Epithelial cell of prostate (primary cell): ENCODE results near the gene GRAMD4.
"Not testable (repeated sequence)": the region's sequence is repeated elsewhere in the genome, so short reads cannot be mapped to it uniquely, and the experiment has no call there.

ENCODE experiments used
- DNase-seq: peaks from one replicate; pipeline ENCODE4 v3.0.0-alpha.2; 2011; ENCODE audit warnings: low read depth, low spot score
- H3K27ac ChIP-seq: fragments of 450-650 bp; 2 replicates; pipeline ENCODE4 v1.5.1; 2017; ENCODE audit warnings: mild to moderate bottlenecking

The GRAMD4 gene

DNA sequence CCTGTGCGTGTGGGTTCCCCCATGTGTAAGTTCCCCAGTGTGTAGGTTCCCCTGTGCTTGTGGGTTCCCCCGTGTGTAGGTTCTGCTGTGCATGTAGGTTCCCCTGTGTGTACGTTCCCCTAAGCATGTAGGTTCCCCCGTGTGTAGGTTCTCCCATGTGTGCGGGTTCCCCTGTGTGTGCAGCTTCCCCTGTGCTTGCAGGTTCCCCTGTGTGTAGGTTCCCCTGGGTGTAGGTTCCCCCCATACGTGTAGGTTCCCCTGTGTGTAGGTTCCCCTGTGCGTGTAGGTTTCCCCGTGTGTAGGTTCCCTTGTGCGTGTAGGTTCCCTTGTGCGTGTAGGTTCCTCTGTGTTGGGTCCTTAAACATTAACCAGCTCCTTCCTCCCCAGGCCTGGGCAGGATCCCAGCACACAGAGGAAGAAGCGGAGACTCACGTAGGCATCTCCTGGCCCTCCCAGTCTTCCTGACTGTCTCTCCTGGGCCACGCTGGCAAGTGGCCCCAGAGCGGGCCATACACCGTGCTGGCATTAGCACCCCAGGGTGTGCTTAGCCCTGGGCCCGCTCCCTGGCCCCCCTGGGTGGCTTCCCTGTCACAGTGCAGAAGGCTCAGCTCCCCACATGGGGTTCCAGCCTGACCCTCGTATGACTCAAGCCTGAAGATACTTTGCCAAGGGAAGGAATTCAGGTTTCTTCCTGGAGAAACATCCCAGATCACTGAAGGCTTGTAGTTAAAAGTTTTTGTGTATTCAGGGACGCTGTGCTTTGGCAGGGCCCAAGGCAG, 2.8 kb upstream of the GRAMD4 start:
- no peak overlapping the region for H3K27ac ChIP-seq

GRCh38 chr22:46617986-46618647, 2.1 kb upstream of the GRAMD4 start:
- H3K27ac ChIP-seq, result no peak overlapping the region

More for the DNA sequence above, 2.8 kb upstream of the GRAMD4 start:
- no peak for DNase-seq

DNA sequence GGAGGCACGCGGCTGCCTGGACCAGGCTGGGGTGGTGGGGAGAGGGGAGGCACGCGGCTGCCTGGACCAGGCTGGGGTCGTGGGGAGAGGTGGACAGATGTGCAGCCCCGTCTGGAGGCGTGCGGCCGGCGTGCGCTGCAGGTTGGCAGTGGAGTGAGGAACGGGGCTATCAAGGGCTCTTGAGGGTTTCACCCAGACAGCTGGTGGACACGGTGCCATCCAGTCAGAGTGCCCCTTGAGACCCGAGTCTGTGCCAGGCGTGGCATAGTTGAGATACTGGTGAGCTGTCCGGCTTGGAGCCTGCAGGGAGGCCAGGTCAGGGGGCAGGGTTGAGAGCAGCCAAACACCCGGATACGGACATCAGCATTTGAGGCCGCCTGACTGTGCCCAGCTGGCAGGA, 1.5 kb upstream of the GRAMD4 start:
- no peak for DNase-seq
- no peak overlapping the region for H3K27ac ChIP-seq

More at GRCh38 chr22:46617986-46618647, 2.1 kb upstream of the GRAMD4 start:
- DNase-seq, result no peak

DNA sequence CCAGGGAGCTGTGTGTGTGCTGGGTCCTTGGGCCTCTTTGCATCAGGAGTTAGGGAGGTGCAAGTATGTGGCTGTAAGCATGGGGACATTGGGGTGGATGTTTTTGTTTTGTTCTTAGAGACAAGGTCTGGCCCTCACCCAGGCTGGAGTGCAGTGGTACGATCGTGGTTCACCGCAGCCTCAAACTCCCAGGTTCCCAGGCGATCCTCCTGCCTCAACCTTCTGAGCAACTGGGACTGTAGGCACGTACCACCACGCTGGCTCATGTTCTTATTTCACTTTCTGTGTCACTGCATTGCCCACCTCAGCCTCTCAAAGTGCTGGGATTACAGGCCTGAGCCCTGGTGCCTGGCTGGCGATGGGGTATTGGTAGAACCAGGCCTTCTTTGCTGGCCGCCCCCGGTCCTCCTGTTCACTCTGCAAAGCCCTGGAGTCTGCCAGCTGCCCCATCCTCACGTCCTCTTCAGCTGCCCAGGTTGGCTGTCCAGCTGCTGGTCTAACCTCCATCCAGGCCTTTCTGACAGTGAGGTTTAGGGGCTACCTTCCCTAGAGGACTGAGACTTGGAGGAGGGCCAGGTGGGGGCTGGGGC, 851 bp upstream of the GRAMD4 start:
- no peak for DNase-seq
- no peak overlapping the region for H3K27ac ChIP-seq

- DNase-seq, result no peak
- no peak overlapping the region for H3K27ac ChIP-seq
These were observed 529 bp downstream of the GRAMD4 start for GRCh38 chr22:46620588-46621242.

DNA sequence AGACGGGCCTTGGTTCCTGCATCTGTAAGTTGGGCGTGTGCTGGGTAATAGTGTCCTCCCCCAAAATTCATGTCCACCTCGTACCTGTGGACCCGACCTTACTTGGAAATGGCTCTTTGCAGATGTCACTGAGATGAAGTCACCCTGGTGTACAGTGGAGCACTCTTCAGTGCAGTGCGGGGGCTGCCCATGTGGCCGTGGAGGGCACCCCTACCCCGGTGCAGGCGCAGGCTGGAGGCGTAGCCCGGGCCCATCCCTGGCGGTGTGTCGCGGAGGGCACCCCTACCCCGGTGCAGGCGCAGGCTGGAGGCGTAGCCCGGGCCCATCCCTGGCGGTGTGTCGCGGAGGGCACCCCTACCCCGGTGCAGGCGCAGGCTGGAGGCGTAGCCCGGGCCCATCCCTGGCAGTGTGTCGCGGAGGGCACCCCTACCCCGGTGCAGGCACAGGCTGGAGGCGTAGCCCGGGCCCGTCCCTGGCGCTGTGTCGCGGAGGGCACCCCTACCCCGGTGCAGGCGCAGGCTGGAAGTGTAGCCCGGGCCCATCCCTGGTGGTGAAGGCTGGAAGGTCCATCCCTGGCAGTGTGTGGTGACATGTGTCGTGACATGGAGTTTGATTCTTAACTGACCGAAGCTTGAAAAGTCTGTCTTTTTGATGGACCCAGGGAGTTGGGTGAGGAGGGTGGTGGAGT, 1.2 kb downstream of the GRAMD4 start:
- not testable (repeated sequence) for H3K27ac ChIP-seq, DNase-seq

DNA sequence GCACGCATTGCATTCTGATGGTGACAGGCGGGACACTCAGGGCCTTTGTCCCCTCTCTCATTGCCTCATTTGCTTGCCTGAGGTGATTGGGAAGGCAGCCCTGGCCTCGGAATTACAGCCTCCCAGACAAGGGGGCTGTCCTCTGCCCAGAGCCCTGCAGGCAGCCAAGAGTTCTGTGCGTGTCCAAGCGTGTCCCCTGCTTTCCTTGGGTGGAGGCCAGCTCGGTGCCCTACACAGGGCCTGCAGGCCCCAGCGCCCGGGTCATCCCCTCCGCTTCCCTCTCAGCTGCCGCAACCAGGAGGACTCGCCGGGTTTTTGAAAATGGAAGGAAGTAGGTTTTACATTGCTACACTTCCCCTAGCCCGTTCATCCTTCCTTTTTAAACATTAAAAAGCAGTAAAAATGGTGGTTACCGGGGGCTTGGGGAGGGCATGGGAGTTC, 1.9 kb downstream of the GRAMD4 start:
- DNase-seq, result peak; percentile 26
- H3K27ac ChIP-seq, result no peak overlapping the region

DNA sequence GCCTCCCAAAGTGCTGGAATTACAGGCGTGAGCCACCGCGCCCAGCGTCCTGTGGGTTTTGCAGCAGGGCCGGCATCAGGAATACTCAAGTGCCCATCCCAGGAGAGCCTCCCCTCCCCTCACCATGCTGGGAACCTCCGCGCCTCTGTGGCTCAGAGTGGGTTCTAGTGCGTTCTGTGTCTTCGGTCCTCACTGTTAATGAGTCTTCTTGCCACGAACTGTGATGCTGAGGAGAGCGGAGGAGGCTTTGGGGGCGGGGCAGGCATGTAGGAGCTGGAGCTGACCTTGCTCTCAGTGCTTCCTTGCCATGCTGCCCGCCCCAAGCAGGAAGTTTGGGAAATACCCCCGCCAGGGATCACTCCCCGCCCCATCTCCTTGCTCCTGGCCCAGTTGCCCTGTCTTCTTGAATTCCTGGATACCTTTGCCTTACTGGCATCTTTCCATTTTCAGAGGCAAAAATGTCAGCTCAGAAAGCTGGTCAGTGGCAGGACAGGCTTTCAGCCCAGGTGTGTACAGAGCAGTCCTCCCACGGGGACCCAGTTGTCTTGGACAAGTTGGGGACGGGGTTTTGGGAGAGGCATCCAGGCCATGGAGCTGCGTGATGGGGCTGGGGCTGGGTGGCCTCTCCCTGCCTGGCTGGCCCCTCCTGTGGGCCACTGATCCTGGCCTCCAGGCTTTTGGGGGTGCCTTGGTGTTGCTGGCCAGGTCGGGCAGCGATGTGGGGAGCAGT, 5.1 kb downstream of the GRAMD4 start:
- no peak overlapping the region for H3K27ac ChIP-seq
- no peak for DNase-seq

GRCh38 chr22:46625843-46626349, 5.7 kb downstream of the GRAMD4 start:
- no peak for DNase-seq
- no peak overlapping the region for H3K27ac ChIP-seq

- DNase-seq, result no peak
- H3K27ac ChIP-seq, result no peak overlapping the region
These were observed 6.2 kb downstream of the GRAMD4 start for GRCh38 chr22:46626356-46626755.

- H3K27ac ChIP-seq, result peak overlapping the region; percentile 54
These were observed 7.0 kb downstream of the GRAMD4 start for GRCh38 chr22:46626911-46627805.

GRCh38 chr22:46627806-46628482, 7.8 kb downstream of the GRAMD4 start:
- DNase-seq, result no peak
- H3K27ac ChIP-seq, result peak overlapping the region; percentile 54

More at GRCh38 chr22:46626911-46627805, 7.0 kb downstream of the GRAMD4 start:
- peak; percentile 63 for DNase-seq

DNA sequence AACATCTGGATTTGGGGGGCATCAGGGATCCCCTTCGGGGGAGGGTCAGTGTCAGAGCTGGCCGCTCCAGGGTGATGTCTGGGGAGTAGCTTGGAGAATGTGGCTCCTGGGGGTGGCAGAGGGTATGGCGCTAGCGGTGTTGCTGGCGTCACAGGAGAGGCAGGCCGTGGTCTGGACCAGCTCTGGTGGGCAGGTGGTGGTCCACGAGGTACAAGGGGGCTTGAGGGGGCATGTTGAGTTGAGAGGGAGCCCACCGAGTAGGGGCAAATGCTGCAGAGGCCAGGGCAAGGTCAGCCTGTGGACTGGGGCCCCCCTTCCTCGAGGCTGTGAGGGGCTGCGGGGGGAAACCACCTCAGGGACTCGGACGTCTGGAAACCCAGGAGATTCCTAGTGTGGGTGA, 8.6 kb downstream of the GRAMD4 start:
- DNase-seq, result no peak
- H3K27ac ChIP-seq, result no peak overlapping the region

GRCh38 chr22:46629291-46629690, 9.1 kb downstream of the GRAMD4 start:
- H3K27ac ChIP-seq, result no peak overlapping the region
- DNase-seq, result no peak

GRCh38 chr22:46631113-46631512, 10.9 kb downstream of the GRAMD4 start:
- no peak for DNase-seq
- H3K27ac ChIP-seq, result no peak overlapping the region

DNA sequence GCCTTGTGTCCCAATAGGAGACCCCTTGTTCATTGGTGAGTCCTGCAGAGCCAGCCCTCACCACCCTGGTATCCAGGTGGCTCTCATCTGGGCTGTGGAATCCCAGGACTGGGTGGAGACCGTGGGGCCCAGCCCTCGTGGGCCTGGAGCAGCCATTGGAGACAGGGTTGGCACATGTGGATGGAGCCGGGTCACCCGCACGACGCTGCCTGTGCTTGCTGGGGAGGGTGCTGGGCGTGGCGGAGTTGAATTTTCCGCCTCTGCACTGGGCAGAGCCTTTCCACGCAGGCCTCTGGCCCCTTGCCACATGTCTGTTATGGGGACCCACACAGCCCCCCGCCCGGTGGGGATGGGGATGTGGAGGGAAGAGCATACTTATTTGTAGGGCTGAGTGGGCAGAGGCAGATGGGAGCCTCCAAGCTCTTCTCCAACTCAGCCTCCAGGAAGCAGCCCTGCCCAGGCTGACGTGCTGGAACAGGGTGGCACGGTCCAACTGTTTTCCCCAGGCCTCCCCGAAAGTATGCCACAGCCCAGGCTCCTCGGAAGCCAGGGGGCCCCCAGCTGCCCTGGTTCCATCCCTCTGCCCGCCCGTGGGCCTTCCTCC, 12.6 kb downstream of the GRAMD4 start:
- no peak overlapping the region for H3K27ac ChIP-seq
- DNase-seq, result no peak

- H3K27ac ChIP-seq, result no peak overlapping the region
- DNase-seq, result no peak
These were observed 13.2 kb downstream of the GRAMD4 start for GRCh38 chr22:46633334-46633890.
